GM23248 (cell line): ENCODE data around the gene CTNND2.

Experiments
- EZH2 ChIP-seq: fragments of 200-600 bp; sonication (generic); IDR thresholded peaks from 2 replicates; pipeline ENCODE4 v1.6.1; 2018; ENCODE audit warnings: antibody characterized with exemption, mild to moderate bottlenecking; ENCODE audit not compliant: insufficient read depth, poor library complexity, severe bottlenecking
- EZH2phosphoT487 ChIP-seq: fragments of 200-600 bp; sonication (generic); IDR thresholded peaks from 2 replicates; pipeline ENCODE4 v1.6.1; 2018; ENCODE audit warnings: antibody characterized with exemption, moderate library complexity, mild to moderate bottlenecking, low read depth; ENCODE audit not compliant: insufficient read depth

GRCh38 chr5:11010429-11011210 is 893.6 kb downstream of the CTNND2 start:
- TF ChIP-seq EZH2phosphoT487 (no peak), EZH2 (no peak)
